HG03575 (cell line): ENCODE results near the gene MRM3.
"Not testable (repeated sequence)": the region's sequence is repeated elsewhere in the genome, so short reads cannot be mapped to it uniquely, and the experiment has no call there.

Experiments used
- ATAC-seq: cut with Tn5 transposase; IDR thresholded peaks from one replicate; pipeline ENCODE4 v1.9.1; 2021; ENCODE audit not compliant: unreplicated experiment, insufficient number of reproducible peaks, low FRiP score; ENCODE audit errors: extremely low read depth

The MRM3 gene

DNA sequence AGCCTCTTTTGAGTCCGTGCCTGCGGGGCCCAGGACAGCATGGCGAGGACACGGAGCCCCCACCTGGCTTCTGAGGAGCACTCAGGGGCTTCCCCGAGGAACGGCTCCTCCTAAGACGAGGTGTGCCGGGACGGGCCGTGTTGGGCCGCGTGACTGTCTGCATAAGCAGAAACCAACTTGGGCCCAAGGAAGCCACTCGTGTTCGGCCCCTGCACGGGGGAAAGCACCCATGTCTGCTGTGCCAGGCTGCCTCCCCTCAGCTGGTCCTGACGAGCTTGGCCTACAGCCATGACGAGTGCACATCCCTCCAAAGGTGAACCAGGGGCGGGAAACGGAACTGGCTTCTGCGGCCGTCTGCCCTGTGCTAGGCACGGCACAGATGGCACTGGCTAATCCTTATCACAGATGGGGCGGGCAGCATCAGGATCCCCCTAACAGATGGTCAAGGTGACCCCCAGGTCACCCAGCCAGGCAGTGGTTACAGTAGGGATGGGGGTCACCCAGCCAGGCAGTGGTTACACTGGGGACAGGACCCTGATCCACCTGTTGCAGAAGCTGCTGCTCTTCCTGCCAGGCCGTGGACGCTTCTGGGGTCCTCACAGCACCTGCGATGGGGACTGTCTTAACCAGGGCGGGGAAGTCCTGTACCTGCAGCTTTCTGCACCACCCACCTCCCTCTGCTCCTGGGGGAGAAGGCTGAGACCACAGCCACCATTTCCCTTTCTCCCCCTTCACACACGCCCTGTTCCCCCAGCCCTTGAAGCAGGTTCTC, 25.6 kb downstream of the MRM3 start:
- no peak for ATAC-seq

DNA sequence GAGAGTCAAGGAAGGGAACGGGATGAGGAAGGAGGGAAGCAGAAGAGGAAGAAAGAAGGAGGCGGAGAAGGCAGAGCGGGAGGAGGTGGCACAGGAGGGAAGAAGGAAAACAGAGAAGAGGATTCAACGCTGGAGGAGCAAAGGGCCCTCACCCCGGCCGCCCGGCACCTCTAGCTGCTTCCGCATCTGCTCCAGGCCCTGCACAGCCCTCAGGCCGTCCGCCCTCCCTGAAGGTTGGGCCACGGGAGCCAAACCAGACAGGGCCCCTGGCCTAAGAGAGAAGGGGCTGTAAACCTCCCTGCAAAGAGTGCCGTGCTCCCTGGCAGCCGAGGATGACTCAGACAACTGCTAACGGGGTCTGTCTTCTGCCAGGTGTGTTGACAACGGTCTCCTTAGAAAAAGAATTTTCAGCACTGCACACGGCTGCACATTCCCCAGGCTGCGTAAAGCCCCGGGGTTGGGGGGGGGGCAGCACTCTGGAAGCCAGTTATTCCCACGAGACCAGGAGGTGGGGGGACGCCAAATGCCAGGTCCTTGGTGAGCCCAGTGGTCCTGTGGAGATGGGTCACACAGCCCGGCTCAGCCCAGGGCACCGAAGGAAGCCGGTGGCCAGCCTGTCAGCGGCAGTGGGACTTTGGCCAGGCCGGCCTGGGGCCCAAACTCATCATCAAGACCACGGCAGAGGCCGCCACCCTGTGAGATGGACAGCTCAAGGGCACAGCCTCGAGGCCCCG, 29.1 kb downstream of the MRM3 start:
- ATAC-seq: no peak

DNA sequence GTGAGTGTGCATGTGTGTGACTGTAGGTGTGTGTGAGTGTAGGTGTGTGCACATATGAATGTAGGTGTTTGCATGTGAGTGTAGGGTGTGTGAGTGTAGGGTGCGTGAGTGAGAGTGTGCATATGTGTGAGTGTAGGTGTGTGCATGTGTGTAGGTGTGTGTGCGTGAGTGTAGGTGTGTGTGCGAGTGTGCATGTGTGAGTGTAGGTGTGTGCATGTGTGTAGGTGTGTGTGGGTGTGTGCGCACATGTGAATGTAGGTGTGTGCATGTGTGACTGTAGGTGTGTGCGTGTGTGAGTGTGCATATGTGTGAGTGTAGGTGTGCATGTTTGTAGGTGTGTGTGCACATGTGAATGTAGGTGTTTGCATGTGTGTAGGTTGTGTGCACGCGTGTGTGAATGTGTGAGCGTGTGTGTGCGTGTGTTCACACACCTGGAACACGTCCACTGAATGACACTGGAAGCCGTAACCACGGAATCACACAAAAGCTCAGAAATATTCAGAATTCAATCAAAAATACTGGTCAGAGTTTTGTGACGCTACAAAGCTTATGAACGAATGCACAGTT, 30.6 kb downstream of the MRM3 start:
- ATAC-seq: no peak

DNA sequence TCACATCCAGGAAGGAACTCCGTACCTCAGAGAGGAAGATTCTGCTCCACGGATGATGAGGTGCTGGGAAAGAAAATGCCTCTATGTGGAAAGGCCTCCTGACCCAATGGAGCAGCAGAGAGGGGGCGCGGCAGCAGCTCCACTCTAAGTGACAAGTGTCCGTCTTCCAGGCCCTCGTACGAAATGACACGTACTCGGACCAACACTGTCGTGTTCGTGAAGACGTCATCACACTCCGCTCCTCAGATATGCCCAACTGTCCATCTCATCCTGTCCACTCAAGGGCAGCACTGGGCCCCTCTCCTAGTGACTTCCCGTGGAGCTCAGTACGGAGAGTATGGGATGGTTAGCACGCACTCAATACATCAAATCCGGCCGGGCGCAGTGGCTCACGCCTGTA, 32.2 kb downstream of the MRM3 start:
- ATAC-seq: no peak

DNA sequence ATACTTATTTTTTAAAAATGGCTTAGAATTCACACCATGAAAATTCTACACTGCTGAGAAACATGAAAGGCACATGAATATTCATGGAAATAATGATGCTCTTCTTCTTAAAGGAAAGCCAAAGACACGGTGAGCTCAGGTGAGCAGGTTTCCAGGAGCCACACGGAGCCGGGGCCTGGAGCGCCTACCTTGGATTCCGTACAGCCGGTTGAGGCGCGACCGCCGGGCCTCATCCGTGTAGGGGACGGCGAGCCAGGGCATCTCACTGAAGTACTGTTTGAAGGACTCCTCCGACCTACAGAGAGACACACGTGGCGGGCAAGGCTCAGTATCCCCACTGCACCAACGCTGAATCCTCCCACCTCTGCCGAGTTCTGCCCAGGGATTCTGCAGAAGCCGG, 37.1 kb downstream of the MRM3 start:
- ATAC-seq: no peak

DNA sequence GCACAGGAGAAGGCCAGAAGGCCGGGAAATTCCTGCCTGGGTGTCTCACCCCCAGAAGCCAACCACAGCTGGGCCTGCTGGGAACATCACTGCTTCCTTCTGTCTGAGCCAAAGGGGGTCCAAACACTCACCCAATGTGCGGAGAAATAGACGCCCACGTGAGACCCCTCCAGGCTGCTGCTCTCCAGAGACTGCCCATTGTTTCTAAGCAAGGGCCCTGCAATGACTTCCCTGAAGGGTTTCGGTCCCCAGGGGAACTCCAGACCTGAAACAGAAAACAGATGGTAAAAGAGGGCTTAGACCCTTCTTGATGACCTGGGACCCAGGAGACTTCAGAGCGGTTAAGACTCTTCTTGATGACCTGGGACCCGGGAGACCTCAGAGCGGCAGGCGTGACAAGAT, 41.3 kb downstream of the MRM3 start:
- ATAC-seq: no peak

DNA sequence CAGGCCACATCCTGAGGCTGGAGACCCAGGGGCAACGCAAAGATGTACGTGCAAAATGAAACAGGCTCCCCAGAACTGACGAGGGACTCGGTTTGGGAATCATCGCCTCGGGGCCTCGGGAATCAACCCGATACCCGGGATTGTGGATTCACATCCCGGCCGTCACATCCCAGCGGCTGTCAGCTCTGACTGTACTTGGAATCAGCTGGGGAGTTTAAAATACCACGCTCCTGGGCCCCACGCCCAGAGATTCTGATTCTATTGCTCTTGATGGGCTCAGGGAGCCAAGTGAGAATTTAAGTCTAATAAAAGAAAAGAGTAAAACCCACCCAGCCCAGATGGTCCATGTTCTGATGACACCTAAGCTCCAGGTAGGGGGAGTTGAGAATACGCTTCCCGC, 42.2 kb downstream of the MRM3 start:
- ATAC-seq: no peak

DNA sequence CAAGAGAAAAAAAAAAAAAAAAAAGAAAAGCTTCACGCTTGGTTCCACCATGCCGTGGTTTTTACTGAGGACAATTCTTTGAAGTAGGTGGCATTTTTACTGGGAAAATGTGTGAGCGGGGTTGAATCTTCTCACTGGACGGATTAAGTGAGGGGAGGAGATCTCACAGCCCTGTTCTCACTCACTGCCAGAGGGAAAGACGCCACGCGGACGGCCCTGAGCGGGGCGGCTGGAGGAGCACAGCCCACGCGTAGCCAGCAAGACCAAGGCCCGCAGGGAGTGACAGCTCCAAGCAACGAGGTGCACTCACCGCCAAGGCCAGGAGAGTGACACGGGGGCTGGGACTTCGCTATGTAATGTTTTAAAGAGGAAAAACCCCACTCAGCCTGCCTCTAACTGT, 43.1 kb downstream of the MRM3 start:
- no peak for ATAC-seq

DNA sequence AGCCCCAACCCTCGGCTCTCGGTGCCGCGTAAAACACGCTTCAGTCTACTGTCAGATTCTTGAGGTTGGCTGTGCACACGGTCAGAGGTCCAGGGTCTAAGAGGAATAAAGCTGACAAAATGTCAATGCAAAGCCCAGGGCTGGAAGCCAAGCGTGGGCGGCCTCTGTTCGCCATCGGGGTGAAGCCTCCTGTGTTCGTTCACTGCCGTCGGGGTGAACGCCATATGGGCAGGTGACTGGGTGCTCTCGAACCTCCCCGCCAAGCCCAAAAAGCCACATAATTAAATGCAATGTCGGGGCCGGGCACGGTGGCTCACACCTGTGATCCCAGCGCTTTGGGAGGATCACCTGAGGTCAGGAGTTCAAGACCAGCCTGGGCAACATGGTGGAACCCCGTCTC, 44.6 kb downstream of the MRM3 start:
- ATAC-seq: no peak

DNA sequence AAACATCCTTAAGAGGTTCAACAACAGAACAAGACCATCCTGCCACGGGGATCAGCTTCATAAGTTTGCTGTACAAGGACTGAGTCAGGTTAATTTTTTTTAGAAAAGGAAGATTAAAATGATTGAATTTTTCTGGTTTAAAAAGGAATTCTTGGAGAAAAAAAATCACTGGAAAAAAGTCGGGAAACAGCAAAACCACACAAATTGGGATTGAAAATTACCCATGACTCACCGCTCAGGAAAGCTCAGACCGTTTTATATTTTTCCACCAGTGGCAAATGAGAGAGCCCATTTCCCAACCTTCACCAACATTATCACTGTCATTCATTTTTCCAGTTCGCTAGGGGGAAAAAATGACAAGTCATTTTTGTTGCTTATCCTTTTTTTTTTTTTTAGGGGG, 46.6 kb downstream of the MRM3 start:
- ATAC-seq: no peak

DNA sequence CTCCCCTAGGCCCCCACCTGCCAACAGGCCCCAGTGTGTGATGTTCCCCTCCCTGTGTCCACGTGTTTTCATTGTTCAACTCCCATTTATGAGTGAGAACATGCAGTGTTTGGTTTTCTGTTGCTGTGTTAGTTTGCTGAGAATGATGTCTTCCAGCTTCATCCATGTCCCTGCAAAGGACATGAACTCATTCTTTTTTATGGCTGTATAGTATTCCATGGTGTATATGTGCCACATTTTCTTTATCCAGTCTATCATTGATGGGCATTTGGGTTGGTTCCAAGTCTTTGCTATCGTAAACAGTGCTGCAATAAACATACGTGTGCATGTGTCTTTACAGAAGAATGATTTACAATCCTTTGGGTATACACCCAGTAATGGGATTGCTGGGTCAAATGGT, 47.5 kb downstream of the MRM3 start:
- ATAC-seq: not testable (repeated sequence)

DNA sequence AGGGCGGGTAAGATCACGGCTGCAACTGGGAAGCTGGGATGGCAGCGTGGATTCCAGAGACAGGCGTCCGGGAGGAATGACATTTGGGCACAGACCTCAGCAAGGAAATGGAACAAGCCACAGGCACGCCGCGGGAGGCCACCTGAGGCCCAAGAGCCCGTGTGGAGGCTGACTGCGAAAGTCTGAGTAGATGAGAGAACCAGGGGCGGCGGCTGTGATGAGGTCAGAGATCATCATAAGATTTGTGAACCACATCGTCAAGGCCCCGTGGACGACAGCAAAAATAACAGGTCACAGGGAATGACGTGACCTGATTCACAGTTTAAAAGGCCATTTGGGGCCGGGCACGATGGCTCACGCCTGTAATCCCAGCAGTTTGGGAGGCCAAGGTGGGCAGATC, 48.2 kb downstream of the MRM3 start:
- no peak for ATAC-seq

DNA sequence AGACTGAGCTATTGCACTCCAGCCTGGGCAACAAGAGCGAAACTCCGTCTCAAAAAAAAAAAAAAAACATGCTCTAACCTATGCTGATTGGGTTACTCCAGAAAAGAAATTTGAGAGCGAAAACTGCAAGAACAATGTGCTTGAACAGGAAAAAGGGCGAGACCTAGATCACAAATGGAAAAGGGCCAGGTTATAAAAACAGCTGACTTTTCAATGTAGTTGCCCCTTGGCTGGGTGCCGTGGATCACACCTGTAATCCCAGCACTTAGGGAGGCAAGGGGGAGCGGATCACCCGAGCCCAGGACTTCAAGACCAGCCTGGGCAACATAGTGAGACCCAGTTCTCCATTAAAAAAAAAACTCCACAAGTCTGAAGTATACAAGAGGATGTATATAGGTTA, 48.8 kb downstream of the MRM3 start:
- ATAC-seq: no peak

DNA sequence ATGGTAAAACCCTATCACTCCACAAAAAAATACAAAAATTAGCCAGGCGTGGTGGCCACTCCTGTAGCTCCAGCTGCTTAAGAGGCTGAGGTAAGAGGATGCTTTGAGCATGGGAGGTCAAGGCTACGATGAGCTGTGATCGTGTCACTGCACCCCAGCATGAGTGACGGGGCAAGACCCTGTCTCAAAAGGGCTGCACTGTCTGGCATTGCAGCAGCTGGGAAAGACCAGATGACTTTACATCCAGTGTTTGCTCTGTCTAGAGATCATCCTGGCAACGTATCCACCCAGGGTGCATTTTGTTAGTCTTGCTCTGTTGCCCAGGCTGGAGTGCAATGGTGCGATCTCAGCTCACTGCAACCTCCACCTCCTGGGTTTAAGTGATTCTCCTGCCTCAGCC, 52.0 kb downstream of the MRM3 start:
- ATAC-seq: no peak

DNA sequence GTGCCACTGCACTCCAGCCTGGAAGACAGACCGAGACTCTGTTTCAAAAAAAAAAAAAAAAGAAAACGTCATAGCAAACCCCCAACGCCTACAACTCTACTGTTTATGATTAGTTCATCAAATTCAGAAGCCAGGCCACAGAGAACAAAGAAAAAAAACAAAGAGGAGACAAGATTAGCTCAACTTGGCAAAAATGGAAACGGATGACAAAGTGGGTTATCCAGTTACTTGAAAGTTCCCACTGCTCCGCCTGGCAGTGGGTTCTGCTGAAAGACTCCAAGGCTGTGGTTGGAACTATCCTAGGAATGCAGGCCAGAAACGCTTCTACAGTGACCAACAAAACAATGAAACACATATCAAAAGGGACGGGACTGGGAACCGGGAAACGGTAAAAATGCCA, 53.1 kb downstream of the MRM3 start:
- ATAC-seq: no peak

DNA sequence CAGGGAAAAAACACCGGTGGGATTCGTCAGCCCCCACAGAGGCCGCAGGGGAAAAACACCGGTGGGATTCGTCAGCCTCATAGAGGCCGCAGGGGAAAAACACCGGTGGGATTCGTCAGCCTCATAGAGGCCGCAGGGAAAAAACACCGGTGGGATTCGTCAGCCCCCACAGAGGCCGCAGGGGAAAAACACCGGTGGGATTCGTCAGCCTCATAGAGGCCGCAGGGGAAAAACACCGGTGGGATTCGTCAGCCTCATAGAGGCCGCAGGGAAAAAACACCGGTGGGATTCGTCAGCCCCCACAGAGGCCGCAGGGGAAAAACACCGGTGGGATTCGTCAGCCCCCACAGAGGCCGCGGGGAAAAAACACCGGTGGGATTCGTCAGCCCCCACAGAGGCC, 53.6 kb downstream of the MRM3 start:
- ATAC-seq: not testable (repeated sequence)

DNA sequence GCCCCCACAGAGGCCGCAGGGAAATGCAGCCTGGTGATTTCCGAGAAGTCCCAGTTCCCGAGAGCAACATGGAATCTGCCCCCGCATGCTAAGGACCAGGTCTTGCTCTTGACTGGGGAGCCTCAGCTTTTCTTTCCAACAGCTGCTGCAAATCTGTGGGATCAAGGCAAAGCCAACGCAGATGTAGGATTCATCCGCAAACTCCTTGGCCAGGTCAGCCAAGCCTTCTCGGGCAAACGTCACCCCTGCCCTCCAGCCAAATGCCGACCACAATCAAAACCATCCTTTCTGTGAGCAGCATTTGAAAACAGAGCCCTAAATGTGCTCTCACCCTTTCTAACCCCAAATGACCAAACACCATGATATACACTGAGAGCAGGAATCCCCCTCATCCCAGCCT, 54.0 kb downstream of the MRM3 start:
- ATAC-seq: no peak

DNA sequence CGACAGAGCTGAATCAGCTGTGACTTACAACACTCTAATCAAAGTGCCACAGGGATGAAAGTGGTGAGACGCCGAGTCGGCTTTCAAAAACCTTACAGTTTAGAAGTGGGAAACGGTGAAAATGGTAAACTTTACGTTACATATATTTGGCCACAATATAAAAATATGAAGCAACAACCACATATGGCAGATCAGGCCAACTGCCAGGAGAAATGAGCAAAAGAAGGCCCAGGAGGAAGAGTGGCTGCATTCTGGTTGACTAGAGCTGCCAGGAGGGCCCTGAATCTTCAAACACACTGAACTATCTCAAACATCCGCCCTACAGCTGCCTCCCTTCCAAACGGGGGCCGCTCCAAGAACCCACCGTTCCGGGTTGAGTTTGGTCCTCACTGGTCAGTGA, 56.3 kb downstream of the MRM3 start:
- ATAC-seq: no peak

DNA sequence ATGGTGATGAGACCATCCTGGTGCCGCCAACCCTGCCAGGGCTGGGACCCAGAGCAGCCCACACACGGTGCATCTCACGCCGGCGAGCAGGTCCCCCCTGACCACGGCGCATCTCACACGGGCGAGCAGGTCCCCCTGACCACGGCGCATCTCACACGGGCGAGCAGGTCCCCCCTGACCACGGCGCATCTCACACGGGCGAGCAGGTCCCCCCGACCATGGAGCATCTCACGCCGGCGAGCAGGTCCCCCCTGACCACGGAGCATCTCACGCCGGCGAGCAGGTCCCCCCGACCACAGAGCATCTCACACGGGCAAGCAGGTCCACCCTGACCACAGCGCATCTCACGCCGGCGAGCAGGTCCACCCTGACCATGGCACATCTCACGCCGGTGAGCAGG, 59.2 kb downstream of the MRM3 start:
- ATAC-seq: no peak
